ENCODE data around the gene FBN1.

DNA sequence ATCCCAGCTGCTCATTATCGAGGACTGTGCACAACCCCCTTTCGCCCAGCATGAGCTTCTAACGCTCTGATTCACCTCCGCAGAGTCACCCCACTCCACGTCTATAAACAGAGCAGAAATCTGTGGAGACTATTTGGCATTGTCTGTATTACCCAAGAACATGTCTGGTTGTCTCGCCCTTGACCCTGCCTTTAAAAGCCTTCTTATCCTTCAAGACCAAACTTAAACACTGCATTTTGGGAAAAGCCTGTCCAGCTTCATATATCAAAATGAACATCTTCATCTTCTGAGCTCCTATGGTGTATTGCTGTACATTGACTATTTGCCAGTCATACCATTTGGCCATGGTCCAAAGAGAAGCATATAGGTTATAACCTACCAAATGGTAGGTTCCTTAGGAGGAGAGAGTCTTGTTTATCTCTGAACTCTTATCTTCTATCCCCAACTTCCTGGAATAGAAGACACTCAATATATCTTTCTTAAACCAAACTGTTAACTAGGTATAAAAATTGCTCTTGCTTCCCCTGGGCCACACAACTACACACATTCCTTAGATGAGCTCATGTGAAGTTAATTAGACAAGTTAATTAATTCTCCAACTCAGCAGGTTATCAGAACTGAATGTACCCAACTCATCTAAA is 90.1 kb downstream of the FBN1 start:
- TF ChIP-seq ZNF274 (IDR thresholded peaks at IDR 0.05; ENCODE audit: low read depth, low read length) (no peak), SUZ12 (IDR thresholded peaks at IDR 0.05; ENCODE audit: extremely low read depth, insufficient read depth, insufficient read length) (no peak), YY1 (IDR thresholded peaks at IDR 0.05; ENCODE audit: insufficient read depth, insufficient read length) (no peak)
